A375 (cell line): ENCODE data around the gene CLDN16. TPM values are rescaled to one million over a fixed set of nuclear protein-coding genes. Genes with fewer than 3 reads are reported as not detected.

Experiments
- total RNA-seq: library from RNA; depleted of rRNA; stranded (reverse); fragments of >200 nt; shearing (Covaris generic); gene quantifications from 2 replicates; pipeline ENCODE4 v1.2.3, GENCODE V29; 2014; rRNA removed

Gene CLDN16
- not detected in 2 replicates for total RNA-seq

GRCh38 chr3:190387578-190388213, at the start of gene CLDN16:
CLDN16 (plus strand) TSS chr3:190388163; CDS start chr3:190388330, 167 bp downstream.

GRCh38 chr3:190449801-190450200, 61.8 kb downstream of the CLDN16 start, which contains the start of gene TMEM207:
TMEM207 (minus strand) TSS chr3:190449901; CDS start chr3:190449809, 92 bp downstream.

Other genes with a start within 250 kb of the CLDN16 start
- 2.0 and 2.2 TPM in 2 replicates for gene CLDN1, start 65.7 kb upstream of the CLDN16 start, total RNA-seq
- not detected in 2 replicates for gene TMEM207, start 61.7 kb downstream of the CLDN16 start, total RNA-seq
- 21.1 and 21.8 TPM in 2 replicates for gene IL1RAP, start 125.9 kb downstream of the CLDN16 start, total RNA-seq